Thyroid gland (tissue), 4 donors: ENCODE measurements around the gene UQCRFS1. TPM values are rescaled to one million over a fixed set of nuclear protein-coding genes. Genes with fewer than 3 reads are reported as not detected.

Experiments
- DNase-seq, 2 donors: peaks; one replicate each; pipeline ENCODE4 v3.0.0-alpha.2; 2019
- H3K27ac ChIP-seq, 3 donors: fragments of 200-600 bp; sonication (generic); 1 replicate in 2 of 3; 2 replicates in 1 of 3; pipeline ENCODE4 v1.5.1; 2016 to 2019; ENCODE audit warnings: mild to moderate bottlenecking in 1 of 3, moderate library complexity in 1 of 3
- H3K27me3 ChIP-seq: fragments of 200-600 bp; sonication (generic); one replicate; pipeline ENCODE4 v1.5.1; 2019
- H3K36me3 ChIP-seq, 2 donors: fragments of 200-600 bp; sonication (generic); one replicate each; pipeline ENCODE4 v1.5.1; 2016 to 2019
- H3K4me1 ChIP-seq, 2 donors: fragments of 200-600 bp; sonication (generic); one replicate each; pipeline ENCODE4 v1.5.1; 2017 to 2019
- H3K4me3 ChIP-seq, 3 donors: fragments of 200-600 bp; sonication (generic); replicated peaks in 1 of 3; 1 replicate in 2 of 3; 2 replicates in 1 of 3; pipeline ENCODE4 v1.5.1; 2016; ENCODE audit warnings: mild to moderate bottlenecking in 1 of 3
- H3K9me3 ChIP-seq: fragments of 200-600 bp; sonication (generic); one replicate; pipeline ENCODE4 v1.5.1; 2017
- CTCF ChIP-seq, 6 experiments: fragments of 200-600 bp in 3 of 6; fragments of 450-650 bp in 3 of 6; sonication (generic) in 3 of 6; IDR thresholded peaks; one replicate each; pipeline ENCODE4 v1.5.1; 2016 to 2019; ENCODE audit warnings: antibody characterized with exemption in 6 of 6, mild to moderate bottlenecking in 2 of 6, inconsistent platforms in 1 of 6, moderate library complexity in 1 of 6
- POLR2A ChIP-seq, 2 donors: fragments of 450-650 bp; IDR thresholded peaks; one replicate each; pipeline ENCODE4 v1.6.1; 2017; ENCODE audit warnings: antibody characterized with exemption in 2 of 2, mild to moderate bottlenecking in 2 of 2, moderate library complexity in 1 of 2
- WGBS, 2 donors: methylation state at CpG; one replicate each; pipeline ENCODE4 v1.1.5; 2017; 5-methylcytosine and 5-hydroxymethylcytosine counted together
- intact Hi-C: fragments of 100-400 bp; cut with DNase I; formaldehyde crosslinking; loops from one replicate; pipeline ENCODE4 v1.15.1; 2023
- total RNA-seq, 4 donors: library from RNA; depleted of rRNA; stranded (reverse); fragments of >200 nt; gene quantifications; one replicate each; pipeline ENCODE4 v1.2.3, GENCODE V29; 2016

Gene UQCRFS1
- total RNA-seq, 4 donors from 2014 or later: 19.9 to 49.0 (median 31.9) TPM

- Histone ChIP-seq H3K4me1 (no peaks in the 10 kb centered on the region), H3K4me3 (no peak overlapping the region), H3K27ac (no peak overlapping the region), H3K9me3 (no peaks in the 10 kb centered on the region), H3K36me3 (no peaks in the 10 kb centered on the region), H3K27me3 (no peaks in the 10 kb centered on the region)
- TF ChIP-seq CTCF (IDR thresholded peaks at IDR 0.05) (no peak), POLR2A (IDR thresholded peaks at IDR 0.05) (no peak)
- 71 to 78% methylated on average over 6 of the region's 6 CpGs for WGBS, 2 donors
- intact Hi-C loops: no loop called here
- DNase-seq: no peak
These were observed 24.0 kb downstream of the UQCRFS1 start for GRCh38 chr19:29189033-29189360.

GRCh38 chr19:29188289-29189032 lies 24.5 kb downstream of the UQCRFS1 start:
- H3K4me1 ChIP-seq: no peaks in the 10 kb centered on the region
- WGBS, 2 donors: 69 to 74% methylated on average over 10 of the region's 10 CpGs
- DNase-seq: no peak
- TF ChIP-seq POLR2A (IDR thresholded peaks at IDR 0.05) (no peak), CTCF (IDR thresholded peaks at IDR 0.05) (no peak)
- no peaks in the 10 kb centered on the region for H3K36me3 ChIP-seq
- H3K9me3 ChIP-seq: no peaks in the 10 kb centered on the region
- H3K4me3 ChIP-seq: no peak overlapping the region
- H3K27me3 ChIP-seq: no peaks in the 10 kb centered on the region
- H3K27ac ChIP-seq: no peak overlapping the region
- intact Hi-C loops: no loop called here

GRCh38 chr19:29187676-29188075 lies 25.3 kb downstream of the UQCRFS1 start:
- no peak for DNase-seq
- Histone ChIP-seq H3K36me3 (no peaks in the 10 kb centered on the region), H3K27me3 (no peaks in the 10 kb centered on the region), H3K27ac (no peak overlapping the region), H3K9me3 (no peaks in the 10 kb centered on the region), H3K4me1 (no peaks in the 10 kb centered on the region), H3K4me3 (no peak overlapping the region)
- intact Hi-C loops: no loop called here
- TF ChIP-seq CTCF (IDR thresholded peaks at IDR 0.05) (no peak), POLR2A (IDR thresholded peaks at IDR 0.05) (no peak)
- WGBS, 2 donors: 66 to 70% methylated on average over 6 of the region's 6 CpGs

GRCh38 chr19:29185427-29185826 lies 27.5 kb downstream of the UQCRFS1 start:
- no peaks in the 10 kb centered on the region for H3K4me1 ChIP-seq
- WGBS, 2 donors: 49 to 56% methylated on average over 6 of the region's 6 CpGs

More at GRCh38 chr19:29185427-29185826, 27.5 kb downstream of the UQCRFS1 start:
- no peak overlapping the region for H3K27ac ChIP-seq
- intact Hi-C loops: no loop called here
- H3K4me3 ChIP-seq: no peak overlapping the region
- no peak for TF ChIP-seq CTCF (IDR thresholded peaks at IDR 0.05)
- TF ChIP-seq POLR2A (IDR thresholded peaks at IDR 0.05): no peak
- no peaks in the 10 kb centered on the region for H3K36me3 ChIP-seq
- DNase-seq: no peak
- no peaks in the 10 kb centered on the region for H3K27me3 ChIP-seq
- no peaks in the 10 kb centered on the region for H3K9me3 ChIP-seq
